ENCODE results near the gene APOBEC3C.
"Not testable (repeated sequence)": the region's sequence is repeated elsewhere in the genome, so short reads cannot be mapped to it uniquely, and the experiment has no call there.

The APOBEC3C gene

DNA sequence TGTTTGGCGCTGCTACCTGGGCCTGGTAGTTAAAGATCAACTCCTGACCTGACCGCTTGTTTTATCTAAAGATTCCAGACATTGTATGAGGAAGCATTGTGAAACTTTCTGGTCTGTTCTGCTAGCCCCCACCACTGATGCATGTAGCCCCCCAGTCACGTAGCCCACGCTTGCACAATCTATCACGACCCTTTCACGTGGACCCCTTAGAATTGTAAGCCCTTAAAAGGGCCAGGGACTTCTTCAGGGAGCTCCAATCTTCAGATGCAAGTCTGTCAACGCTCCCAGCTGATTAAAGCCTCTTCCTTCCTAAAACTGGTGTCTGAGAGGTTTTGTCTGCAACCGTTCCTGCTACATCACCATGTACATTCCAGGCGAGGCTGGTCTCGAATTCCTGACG lies 41.6 kb downstream of the APOBEC3C start:
- TF ChIP-seq, protein P1, sequence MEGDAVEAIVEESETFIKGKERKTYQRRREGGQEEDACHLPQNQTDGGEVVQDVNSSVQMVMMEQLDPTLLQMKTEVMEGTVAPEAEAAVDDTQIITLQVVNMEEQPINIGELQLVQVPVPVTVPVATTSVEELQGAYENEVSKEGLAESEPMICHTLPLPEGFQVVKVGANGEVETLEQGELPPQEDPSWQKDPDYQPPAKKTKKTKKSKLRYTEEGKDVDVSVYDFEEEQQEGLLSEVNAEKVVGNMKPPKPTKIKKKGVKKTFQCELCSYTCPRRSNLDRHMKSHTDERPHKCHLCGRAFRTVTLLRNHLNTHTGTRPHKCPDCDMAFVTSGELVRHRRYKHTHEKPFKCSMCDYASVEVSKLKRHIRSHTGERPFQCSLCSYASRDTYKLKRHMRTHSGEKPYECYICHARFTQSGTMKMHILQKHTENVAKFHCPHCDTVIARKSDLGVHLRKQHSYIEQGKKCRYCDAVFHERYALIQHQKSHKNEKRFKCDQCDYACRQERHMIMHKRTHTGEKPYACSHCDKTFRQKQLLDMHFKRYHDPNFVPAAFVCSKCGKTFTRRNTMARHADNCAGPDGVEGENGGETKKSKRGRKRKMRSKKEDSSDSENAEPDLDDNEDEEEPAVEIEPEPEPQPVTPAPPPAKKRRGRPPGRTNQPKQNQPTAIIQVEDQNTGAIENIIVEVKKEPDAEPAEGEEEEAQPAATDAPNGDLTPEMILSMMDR (IDR thresholded peaks at IDR 0.05; ENCODE audit: borderline replicate concordance, insufficient read depth, low read depth, low read length): no peak
- H3K4me3 ChIP-seq (ENCODE audit: low read depth, low read length): no peak overlapping the region

DNA sequence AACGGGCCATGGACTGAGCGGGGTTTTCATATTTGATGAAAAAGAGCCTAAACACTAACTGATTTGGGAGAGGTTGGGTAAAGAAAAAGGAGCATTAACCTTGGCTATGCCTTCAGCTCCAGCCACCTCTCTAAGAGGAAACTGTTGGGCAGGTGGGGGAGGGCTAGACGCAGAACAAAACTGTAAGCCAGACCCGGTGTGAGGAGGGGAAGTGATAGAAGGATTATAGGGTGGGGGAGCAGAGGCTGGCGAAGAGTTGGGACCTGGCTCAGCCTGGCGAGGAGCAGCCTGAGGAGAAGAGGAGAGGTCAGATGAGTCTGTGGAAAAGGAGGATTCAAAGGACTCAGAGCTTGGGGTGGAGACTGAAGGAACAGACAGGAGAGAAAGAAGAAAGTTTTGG lies 47.2 kb downstream of the APOBEC3C start:
- H3K4me3 ChIP-seq (ENCODE audit: low read depth, low read length): not testable (repeated sequence)

DNA sequence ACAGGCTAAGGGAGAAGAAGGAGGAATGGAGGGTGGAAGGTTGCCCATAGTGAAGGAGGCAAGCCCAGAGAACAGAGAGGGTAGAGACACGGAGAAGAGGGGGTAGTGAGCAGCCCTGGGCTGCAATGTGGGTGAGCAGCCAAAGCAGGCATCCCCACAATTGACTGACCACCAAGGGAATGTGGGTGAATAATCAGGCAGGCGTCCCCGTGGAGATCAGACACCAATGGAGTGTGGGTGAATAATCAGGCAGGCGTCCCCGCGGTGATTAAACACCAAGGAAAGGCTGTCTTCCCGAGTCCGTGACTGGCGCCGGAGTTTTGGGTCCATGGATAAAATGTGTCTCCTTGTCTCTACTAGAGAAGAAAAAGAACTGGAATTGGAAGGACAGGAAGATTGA lies 47.9 kb downstream of the APOBEC3C start:
- H3K4me3 ChIP-seq (ENCODE audit: low read depth, low read length): not testable (repeated sequence)

DNA sequence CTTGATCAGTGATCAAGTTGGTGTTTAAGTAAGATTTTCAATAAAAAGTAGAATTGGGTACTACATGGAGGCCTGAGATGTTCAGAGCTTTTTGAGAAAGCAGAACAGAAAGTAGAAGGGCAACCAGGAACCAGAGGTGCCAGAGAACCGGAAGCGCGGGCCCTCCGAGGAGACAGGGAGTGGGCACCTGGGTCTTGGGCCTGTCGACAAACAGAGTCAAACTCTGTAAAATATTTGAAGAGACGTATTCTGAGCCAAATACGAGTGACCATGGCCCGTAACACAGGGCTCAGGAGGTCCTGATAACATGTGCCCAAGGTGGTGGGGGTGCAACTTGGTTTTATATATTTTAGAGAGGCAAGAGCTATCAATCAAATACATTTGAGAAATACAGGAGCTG lies 49.8 kb downstream of the APOBEC3C start:
- not testable (repeated sequence) for H3K4me3 ChIP-seq (ENCODE audit: low read depth, low read length)

DNA sequence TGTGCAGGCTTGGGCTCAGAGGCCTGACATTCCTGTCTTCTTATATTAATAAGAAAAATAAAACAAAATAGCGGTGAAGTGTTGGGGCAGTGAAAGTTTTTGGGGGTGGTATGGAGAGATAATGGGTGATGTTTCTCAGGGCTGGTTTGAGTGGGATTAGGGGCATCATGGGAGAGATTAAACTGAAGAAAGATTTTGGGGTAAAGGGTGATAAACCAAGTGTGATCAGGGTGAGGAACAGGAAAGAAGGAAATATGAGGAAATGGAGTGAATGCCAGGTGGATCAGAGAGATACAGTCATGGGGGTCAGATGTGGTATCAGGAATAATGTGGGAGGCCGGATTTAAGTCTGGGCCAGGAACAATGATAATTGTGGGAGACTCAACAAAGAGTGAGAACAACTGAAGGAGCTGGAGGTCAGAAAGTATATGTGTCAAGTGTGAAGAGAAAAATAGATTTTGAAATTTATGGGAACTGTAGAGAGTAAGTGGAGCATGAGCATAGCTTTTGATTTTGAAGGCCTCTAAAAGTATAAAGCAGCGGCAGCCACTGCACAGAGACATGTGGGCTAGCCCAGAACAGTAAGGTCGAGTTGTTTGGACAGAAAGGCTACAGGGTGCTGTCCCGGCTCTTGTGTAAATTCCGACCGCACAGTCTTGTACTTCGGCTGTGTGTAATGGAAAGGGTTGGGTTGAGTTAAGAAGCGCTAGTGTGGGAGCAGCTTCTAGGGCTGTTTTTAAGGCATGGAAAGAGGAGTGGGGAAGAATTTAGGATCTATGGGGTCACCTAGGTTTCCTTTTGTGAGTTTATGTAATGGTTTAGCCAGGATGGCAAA lies 52.6 kb downstream of the APOBEC3C start:
- peak overlapping the region; percentile 52 for H3K4me3 ChIP-seq (ENCODE audit: low read depth, low read length)

DNA sequence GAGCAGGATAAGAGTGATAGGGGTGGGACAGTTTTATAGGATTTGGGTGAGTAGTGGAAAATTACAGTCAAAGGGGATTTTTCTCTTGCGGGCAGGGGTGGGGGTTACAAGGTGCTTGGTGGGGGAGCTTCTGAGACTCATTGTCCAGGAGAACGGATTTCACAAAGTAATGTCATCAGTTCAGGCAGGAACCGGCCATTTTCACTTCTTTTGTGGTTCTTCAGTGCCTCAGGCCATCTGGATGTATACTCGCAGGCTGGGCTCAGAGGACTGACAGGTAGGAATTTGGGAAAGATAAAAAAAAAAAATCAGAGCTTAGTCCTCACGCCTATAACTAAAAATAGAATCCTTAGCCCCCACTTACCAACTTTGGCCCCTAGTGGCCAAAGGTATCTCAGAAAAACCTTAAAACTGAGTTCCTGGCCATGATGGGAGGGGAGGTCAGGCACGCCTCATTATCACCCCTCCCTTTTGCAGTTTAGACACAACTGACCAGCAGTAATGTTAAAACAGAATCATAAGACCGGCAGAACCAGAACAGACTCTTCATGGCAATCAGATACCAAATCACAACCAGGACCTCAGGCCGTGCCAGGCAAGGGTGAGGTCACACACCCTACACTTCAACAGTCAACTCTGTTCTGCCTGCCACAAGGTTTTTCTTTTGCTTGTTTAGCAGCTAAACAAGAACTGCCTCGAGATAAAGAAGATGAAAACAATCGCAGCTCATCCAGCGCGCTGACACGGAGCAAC lies 54.2 kb downstream of the APOBEC3C start:
- peak overlapping the region; percentile 52 for H3K4me3 ChIP-seq (ENCODE audit: low read depth, low read length)
- TF ChIP-seq, protein P1 (IDR thresholded peaks at IDR 0.05; ENCODE audit: borderline replicate concordance, insufficient read depth, low read depth, low read length): peak; percentile 33; the same call in 1 of the 2 replicates
